Parathyroid adenoma (tissue), 2 donors: Measurements from ENCODE around the gene GPR153.

Experiments used
- H2AFZ ChIP-seq: fragments of 300-600 bp; sonication (generic); one replicate; pipeline ENCODE4 v1.7.0; 2017; ENCODE audit warnings: antibody characterized with exemption, mild to moderate bottlenecking
- H3K27ac ChIP-seq: fragments of 300-600 bp; sonication (generic); one replicate; pipeline ENCODE4 v1.7.0; 2017
- H3K27me3 ChIP-seq: fragments of 300-600 bp; sonication (generic); one replicate; pipeline ENCODE4 v1.7.0; 2017; ENCODE audit warnings: low read length; ENCODE audit not compliant: control insufficient read depth, insufficient read depth
- H3K36me3 ChIP-seq: fragments of 300-600 bp; sonication (generic); one replicate; pipeline ENCODE4 v1.7.0; 2017; ENCODE audit warnings: low read length; ENCODE audit not compliant: control insufficient read depth, insufficient read depth
- H3K4me1 ChIP-seq: fragments of 300-600 bp; sonication (generic); one replicate; pipeline ENCODE4 v1.7.0; 2017; ENCODE audit warnings: control low read depth
- H3K4me2 ChIP-seq: fragments of 300-600 bp; sonication (generic); one replicate; pipeline ENCODE4 v1.7.0; 2017; ENCODE audit warnings: low read length
- H3K4me3 ChIP-seq: fragments of 300-600 bp; sonication (generic); one replicate; pipeline ENCODE4 v1.7.0; 2017; ENCODE audit warnings: low read depth, low read length
- H3K79me2 ChIP-seq: fragments of 300-600 bp; sonication (generic); one replicate; pipeline ENCODE4 v1.7.0; 2017; ENCODE audit warnings: control low read depth
- H3K9ac ChIP-seq: fragments of 300-600 bp; sonication (generic); one replicate; pipeline ENCODE4 v1.7.0; 2017; ENCODE audit warnings: mild to moderate bottlenecking
- H3K9me3 ChIP-seq: fragments of 300-600 bp; sonication (generic); one replicate; pipeline ENCODE4 v1.7.0; 2017; ENCODE audit warnings: low read length; ENCODE audit not compliant: control insufficient read depth
- TF ChIP-seq, protein P1 (sequence below): fragments of 300-600 bp; sonication (generic); IDR thresholded peaks from one replicate; pipeline ENCODE4 v1.7.0; 2017; ENCODE audit warnings: antibody characterized with exemption, mild to moderate bottlenecking
- donor health status: primary hyperparathyroidism.

Gene GPR153

DNA sequence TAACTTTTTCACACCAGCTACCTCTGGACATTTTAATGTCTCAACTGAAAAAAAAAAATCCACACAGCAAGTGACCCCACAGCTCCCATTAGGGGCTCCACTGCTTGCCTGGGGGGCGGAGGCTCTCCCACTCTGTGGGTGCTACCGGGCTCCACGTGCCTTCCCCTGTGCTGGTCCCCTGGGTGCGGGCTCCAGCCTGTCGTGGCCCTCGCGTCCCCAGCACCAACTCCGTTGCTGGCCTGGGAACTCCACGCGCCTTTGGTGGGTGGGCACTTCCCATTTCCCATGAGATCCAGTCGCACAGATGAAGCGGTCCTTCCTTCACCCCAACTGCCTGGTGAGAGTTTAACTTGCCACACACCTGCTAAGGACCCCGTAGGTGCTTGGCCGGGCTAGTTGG, 27.1 kb upstream of the GPR153 start:
- Histone ChIP-seq H3K9ac (no peak overlapping the region), H3K4me3 (no peak overlapping the region), H3K36me3 (no peaks in the 10 kb centered on the region), H3K27ac (no peak overlapping the region), H3K27me3 (no peaks in the 10 kb centered on the region), H3K9me3 (no peaks in the 10 kb centered on the region), H2AFZ (no peak overlapping the region), H3K4me1 (peaks cover 3% of the 10 kb centered on the region), H3K4me2 (no peak overlapping the region), H3K79me2 (no peaks in the 10 kb centered on the region)
- TF ChIP-seq, protein P1, sequence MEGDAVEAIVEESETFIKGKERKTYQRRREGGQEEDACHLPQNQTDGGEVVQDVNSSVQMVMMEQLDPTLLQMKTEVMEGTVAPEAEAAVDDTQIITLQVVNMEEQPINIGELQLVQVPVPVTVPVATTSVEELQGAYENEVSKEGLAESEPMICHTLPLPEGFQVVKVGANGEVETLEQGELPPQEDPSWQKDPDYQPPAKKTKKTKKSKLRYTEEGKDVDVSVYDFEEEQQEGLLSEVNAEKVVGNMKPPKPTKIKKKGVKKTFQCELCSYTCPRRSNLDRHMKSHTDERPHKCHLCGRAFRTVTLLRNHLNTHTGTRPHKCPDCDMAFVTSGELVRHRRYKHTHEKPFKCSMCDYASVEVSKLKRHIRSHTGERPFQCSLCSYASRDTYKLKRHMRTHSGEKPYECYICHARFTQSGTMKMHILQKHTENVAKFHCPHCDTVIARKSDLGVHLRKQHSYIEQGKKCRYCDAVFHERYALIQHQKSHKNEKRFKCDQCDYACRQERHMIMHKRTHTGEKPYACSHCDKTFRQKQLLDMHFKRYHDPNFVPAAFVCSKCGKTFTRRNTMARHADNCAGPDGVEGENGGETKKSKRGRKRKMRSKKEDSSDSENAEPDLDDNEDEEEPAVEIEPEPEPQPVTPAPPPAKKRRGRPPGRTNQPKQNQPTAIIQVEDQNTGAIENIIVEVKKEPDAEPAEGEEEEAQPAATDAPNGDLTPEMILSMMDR: no peak

DNA sequence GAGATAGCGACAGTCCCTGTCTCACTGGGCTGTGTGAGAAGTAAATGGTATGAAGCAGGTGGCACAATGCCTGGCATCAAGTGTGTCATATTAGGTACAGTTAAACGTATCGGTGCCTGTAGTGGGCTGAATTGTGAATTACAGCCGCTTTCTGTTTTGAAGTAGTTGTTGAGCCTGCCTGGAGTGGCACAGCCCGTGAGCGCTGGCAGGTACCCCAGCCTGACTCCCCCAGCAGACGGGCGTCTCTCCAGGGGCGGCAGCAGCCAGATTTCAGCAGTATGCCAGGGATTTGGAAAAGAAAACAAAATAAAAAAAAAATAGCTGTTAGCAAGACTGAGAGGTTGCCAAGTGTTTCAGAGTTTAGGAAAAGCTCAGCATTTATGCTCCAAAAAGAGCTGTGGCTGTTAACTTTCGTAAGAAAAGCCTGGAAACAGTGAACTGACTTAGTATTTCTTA, 26.6 kb upstream of the GPR153 start:
- Histone ChIP-seq H3K27ac (no peak overlapping the region), H3K4me2 (no peak overlapping the region), H3K9ac (no peak overlapping the region), H3K79me2 (no peaks in the 10 kb centered on the region), H3K9me3 (no peaks in the 10 kb centered on the region), H3K36me3 (no peaks in the 10 kb centered on the region), H3K4me3 (no peak overlapping the region), H3K27me3 (no peaks in the 10 kb centered on the region), H3K4me1 (peaks cover 3% of the 10 kb centered on the region), H2AFZ (no peak overlapping the region)
- TF ChIP-seq, protein P1: no peak

DNA sequence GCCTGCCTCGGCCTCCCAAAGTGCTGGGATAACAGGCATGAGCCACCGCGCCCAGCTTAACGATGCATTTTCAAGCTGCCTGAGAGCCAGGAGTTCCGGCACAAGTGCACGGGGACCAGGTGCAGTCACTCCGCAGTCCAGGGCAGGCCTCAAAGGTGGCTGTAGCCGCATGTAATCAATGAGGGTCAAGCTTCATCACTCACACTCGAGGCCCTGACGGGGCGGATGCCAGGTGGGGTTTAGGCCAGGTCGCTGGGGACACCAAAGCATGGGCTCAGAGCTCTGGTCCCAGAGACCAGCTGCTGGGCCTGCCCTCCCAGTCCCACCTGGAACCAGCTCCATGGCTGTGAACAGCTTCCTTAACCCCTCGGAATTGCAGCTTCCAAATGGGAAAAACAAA, 26.1 kb upstream of the GPR153 start:
- no peak overlapping the region for H3K9ac ChIP-seq
- no peaks in the 10 kb centered on the region for H3K27me3 ChIP-seq
- no peak overlapping the region for H2AFZ ChIP-seq
- TF ChIP-seq, protein P1: no peak
- H3K36me3 ChIP-seq: no peaks in the 10 kb centered on the region
- H3K79me2 ChIP-seq: no peaks in the 10 kb centered on the region
- peaks cover 3% of the 10 kb centered on the region for H3K4me1 ChIP-seq
- H3K9me3 ChIP-seq: no peaks in the 10 kb centered on the region
- H3K4me3 ChIP-seq: no peak overlapping the region
- no peak overlapping the region for H3K27ac ChIP-seq
- H3K4me2 ChIP-seq: no peak overlapping the region

DNA sequence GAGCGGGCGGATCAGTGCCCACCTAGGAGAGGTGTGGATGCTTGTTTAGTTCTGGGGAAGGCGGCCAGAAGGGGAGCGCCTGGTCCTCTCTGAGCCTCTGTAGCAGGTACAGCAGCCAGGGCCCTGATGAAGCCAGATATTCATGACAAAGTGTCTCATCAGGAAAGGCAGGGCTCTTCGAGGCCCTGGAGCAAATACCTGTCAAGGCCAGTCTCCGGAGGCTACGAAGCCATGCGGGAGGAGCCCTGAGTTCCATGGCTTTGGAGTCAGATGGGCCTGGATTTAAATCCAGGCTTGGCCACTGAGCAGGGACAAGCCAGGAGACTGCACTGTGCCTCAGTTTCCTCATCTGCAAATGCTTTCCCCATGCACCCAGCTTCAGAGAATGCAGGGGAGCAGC, 25.4 kb upstream of the GPR153 start:
- H3K9me3 ChIP-seq: no peaks in the 10 kb centered on the region
- H3K79me2 ChIP-seq: no peaks in the 10 kb centered on the region
- H3K4me2 ChIP-seq: no peak overlapping the region
- no peaks in the 10 kb centered on the region for H3K27me3 ChIP-seq
- peaks cover 3% of the 10 kb centered on the region for H3K4me1 ChIP-seq
- H3K4me3 ChIP-seq: no peak overlapping the region
- H3K36me3 ChIP-seq: no peaks in the 10 kb centered on the region
- TF ChIP-seq, protein P1: no peak
- no peak overlapping the region for H2AFZ ChIP-seq
- no peak overlapping the region for H3K27ac ChIP-seq
- H3K9ac ChIP-seq: no peak overlapping the region

DNA sequence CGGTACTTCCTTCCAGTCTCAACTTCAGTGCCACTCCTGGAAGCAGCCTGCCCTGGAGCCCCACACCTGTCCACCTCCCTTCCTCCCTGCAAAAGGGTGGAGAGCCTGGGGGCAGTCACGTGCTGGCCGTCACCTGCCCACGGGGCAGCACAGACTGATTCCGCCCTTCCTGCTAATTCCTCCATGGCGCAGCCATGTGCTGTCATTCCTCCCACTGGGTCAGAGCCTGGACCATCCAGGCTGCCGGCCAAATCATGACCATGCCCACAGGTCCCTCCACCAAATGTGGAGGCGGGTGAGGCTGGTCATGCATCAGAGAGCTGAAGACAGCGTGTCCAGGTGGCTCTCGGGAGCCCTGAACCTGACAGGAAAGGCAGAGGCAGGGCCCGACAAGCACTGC, 24.4 kb upstream of the GPR153 start:
- Histone ChIP-seq H3K27me3 (no peaks in the 10 kb centered on the region), H3K4me1 (peaks cover 3% of the 10 kb centered on the region), H3K27ac (no peak overlapping the region), H3K4me3 (no peak overlapping the region), H3K36me3 (no peaks in the 10 kb centered on the region), H2AFZ (peak overlapping the region; percentile 17), H3K79me2 (no peaks in the 10 kb centered on the region), H3K9ac (no peak overlapping the region), H3K9me3 (no peaks in the 10 kb centered on the region), H3K4me2 (no peak overlapping the region)
- TF ChIP-seq, protein P1: no peak
